Adrenal gland (tissue), 12 donors: Measurements from ENCODE around the gene SLC9A9. TPM values are rescaled to one million over a fixed set of nuclear protein-coding genes. Genes with fewer than 3 reads are reported as not detected.

ENCODE experiments used
- DNase-seq, 7 donors: peaks; one replicate each; pipeline ENCODE4 v3.0.0-alpha.2; 2019 to 2020
- H3K27ac ChIP-seq, 5 donors: fragments of 200-600 bp; sonication (generic) in 4 of 5; 1 replicate in 3 of 5; 2 replicates in 2 of 5; pipeline versions ENCODE4 v1.5.1 to v1.8.0; 2016 to 2020; ENCODE audit warnings: mild to moderate bottlenecking in 1 of 5
- H3K27me3 ChIP-seq: fragments of 200-600 bp; 2 replicates; pipeline ENCODE4 v1.8.0; 2021
- H3K36me3 ChIP-seq, 2 donors: fragments of 200-600 bp; replicated peaks in 1 of 2; 1 replicate in 1 of 2; 2 replicates in 1 of 2; pipeline versions ENCODE4 v1.5.1 to v1.8.0; 2018 to 2022
- H3K4me1 ChIP-seq, 2 donors: fragments of 200-600 bp; replicated peaks in 1 of 2; 1 replicate in 1 of 2; 2 replicates in 1 of 2; pipeline versions ENCODE4 v1.5.1 to v1.8.0; 2018 to 2021
- H3K4me3 ChIP-seq, 4 donors: fragments of 200-600 bp; sonication (generic) in 3 of 4; one replicate each; pipeline ENCODE4 v1.5.1; 2016 to 2018
- H3K9me3 ChIP-seq, 3 donors: fragments of 200-600 bp; sonication (generic) in 1 of 3; replicated peaks in 1 of 3; 1 replicate in 2 of 3; 2 replicates in 1 of 3; pipeline versions ENCODE4 v1.5.1 to v1.8.0; 2016 to 2021
- CTCF ChIP-seq, 6 experiments: fragments of 450-650 bp in 4 of 6; fragments of 200-600 bp in 2 of 6; sonication (generic) in 1 of 6; IDR thresholded peaks; 1 replicate in 5 of 6; 2 replicates in 1 of 6; pipeline versions ENCODE4 v1.5.1 to v1.8.0; 2016 to 2021; ENCODE audit warnings: antibody characterized with exemption in 6 of 6, mild to moderate bottlenecking in 2 of 6, moderate library complexity in 1 of 6
- POLR2A ChIP-seq, 2 donors: fragments of 450-650 bp; IDR thresholded peaks; one replicate each; pipeline ENCODE4 v1.6.1; 2017; ENCODE audit warnings: antibody characterized with exemption in 2 of 2, mild to moderate bottlenecking in 2 of 2, moderate library complexity in 1 of 2
- WGBS, 4 donors: extraction: QIAGEN DNeasy Blood & Tissue Kit in 2 of 4; methylation state at CpG; one replicate each; pipeline versions ENCODE4 v1.1.5 to v1.1.7; 2013 to 2017; 5-methylcytosine and 5-hydroxymethylcytosine counted together
- intact Hi-C, 2 donors: fragments of 100-400 bp; cut with DNase I; formaldehyde crosslinking; loops; one replicate each; pipeline versions ENCODE4 v1.14.1 to v1.15.0; 2022 to 2023
- polyA plus RNA-seq, 3 donors: library from polyadenylated mRNA; stranded (reverse); fragments of 200-250 nt in 2 of 3; fragments of 350-450 nt in 1 of 3; fragmentation: Illumina TruSeq in 1 of 3; extraction: RNeasy Lipid Tissue Mini Kit (QIAGEN cat#74804) in 1 of 3; gene quantifications; one replicate each; pipeline ENCODE4 v1.2.3, GENCODE V29; 2013 to 2014
- total RNA-seq, 9 donors: library from RNA; depleted of rRNA in 4 of 9; stranded (reverse); fragments of >200 nt in 4 of 9; fragments of 120-200 nt in 1 of 9; fragmentation: NEBNext Ultra II Directional in 1 of 9; extraction: Animal tissue kit (Norgen Biotek cat#: 25700) in 1 of 9; gene quantifications; one replicate each; pipeline versions ENCODE4 v1.1.0 to v1.2.4, GENCODE V29; 2013 to 2023
- donor health status: healthy with polysubstance abuse.
- donor health status: Bipolar disorder and iron deficiency.
- donor health status: DM: yes; HTN: yes; CAD: no.
- donor health status: DM: no; HTN: no; CAD: no.
- donor health status: DM: no; HTN: no; CAD: no.
- donor health status: DM: yes; HTN: yes; CAD: no.

Gene SLC9A9
- total and polyA plus RNA-seq, 12 donors: 4.2 to 23.7 (median 13.5) TPM

- no peak for DNase-seq
- 92 to 98% (median 95%) methylated on average over 3 of the region's 3 CpGs for WGBS, 4 donors
- H3K36me3 ChIP-seq: no peaks in the 10 kb centered on the region
- peaks cover 0 to 9% of the 10 kb centered on the region in 2 donors for H3K4me1 ChIP-seq
- no peaks in the 10 kb centered on the region for H3K27me3 ChIP-seq
- H3K27ac ChIP-seq: no peak overlapping the region
- no peaks in the 10 kb centered on the region for H3K9me3 ChIP-seq
- no peak for TF ChIP-seq POLR2A (IDR thresholded peaks at IDR 0.05)
- no peak for TF ChIP-seq CTCF (IDR thresholded peaks at IDR 0.05)
- no peak overlapping the region for H3K4me3 ChIP-seq
- intact Hi-C loops: no loop called here
Observed at GRCh38 chr3:143419611-143420010, 428.7 kb downstream of the SLC9A9 start.

GRCh38 chr3:143418391-143418790 lies 429.9 kb downstream of the SLC9A9 start:
- Histone ChIP-seq H3K4me1 (peaks cover 0 to 9% of the 10 kb centered on the region in 2 donors), H3K27me3 (no peaks in the 10 kb centered on the region), H3K27ac (no peak overlapping the region), H3K9me3 (no peaks in the 10 kb centered on the region), H3K36me3 (no peaks in the 10 kb centered on the region), H3K4me3 (no peak overlapping the region)
- intact Hi-C loops: no loop called here
- 94 to 98% (median 96%) methylated on average over 3 of the region's 3 CpGs for WGBS, 4 donors
- no peak for DNase-seq
- TF ChIP-seq POLR2A (IDR thresholded peaks at IDR 0.05): no peak
- TF ChIP-seq CTCF (IDR thresholded peaks at IDR 0.05): no peak

- H3K9me3 ChIP-seq: no peaks in the 10 kb centered on the region
- intact Hi-C loops: no loop called here
- H3K4me1 ChIP-seq: peaks cover 0 to under 1% of the 10 kb centered on the region in 2 donors
- no peaks in the 10 kb centered on the region for H3K36me3 ChIP-seq
- whole genome bisulfite sequencing, 4 donors: 83 to 96% (median 88%) methylated on average over 2 of the region's 2 CpGs
- H3K27ac ChIP-seq: no peak overlapping the region
- H3K4me3 ChIP-seq: no peak overlapping the region
- no peak for DNase-seq
- TF ChIP-seq CTCF (IDR thresholded peaks at IDR 0.05) (no peak), POLR2A (IDR thresholded peaks at IDR 0.05) (no peak)
- no peaks in the 10 kb centered on the region for H3K27me3 ChIP-seq
Observed at GRCh38 chr3:143416229-143416628, 432.0 kb downstream of the SLC9A9 start.

- Histone ChIP-seq H3K36me3 (no peaks in the 10 kb centered on the region), H3K4me1 (no peaks in the 10 kb centered on the region), H3K9me3 (no peaks in the 10 kb centered on the region), H3K27me3 (no peaks in the 10 kb centered on the region), H3K4me3 (no peak overlapping the region), H3K27ac (no peak overlapping the region)
- WGBS, 4 donors: 78 to 90% (median 85%) methylated on average over 2 of the region's 2 CpGs
- no peak for DNase-seq
- TF ChIP-seq CTCF (IDR thresholded peaks at IDR 0.05): no peak
- no peak for TF ChIP-seq POLR2A (IDR thresholded peaks at IDR 0.05)
- intact Hi-C loops: no loop called here
Observed at GRCh38 chr3:143414571-143415253, 433.6 kb downstream of the SLC9A9 start.
